Transverse colon (tissue), 4 donors: ENCODE data around the gene CDH22. TPM values are rescaled to one million over a fixed set of nuclear protein-coding genes. Genes with fewer than 3 reads are reported as not detected.

Source experiments
- total RNA-seq, 4 donors: library from RNA; depleted of rRNA; stranded (reverse); fragments of >200 nt; gene quantifications; one replicate each; pipeline ENCODE4 v1.1.0, GENCODE V29; 2016

CDH22 gene
- total RNA-seq, 4 donors from 2014 or later = not detected

Other genes starting within 250 kb of the CDH22 start
- 10 to 100 TPM; 18.3 to 97.3 (median 27.3) TPM for gene NCOA5, start 218.5 kb downstream of the CDH22 start, total RNA-seq
- 10 to 100 TPM in 1 of 4 donors, 1 to 10 TPM in 3; 2.5 to 11.6 (median 3.5) TPM for gene CD40, start 190.2 kb downstream of the CDH22 start, total RNA-seq
- 10 to 100 TPM; 13.5 to 30.0 (median 22.1) TPM for gene ELMO2, start 98.1 kb upstream of the CDH22 start, total RNA-seq
- 1 to 10 TPM; 1.9 to 7.1 (median 4.7) TPM for gene ZNF334, start 205.1 kb upstream of the CDH22 start, total RNA-seq
- not detected for gene OCSTAMP, start 242.2 kb upstream of the CDH22 start, total RNA-seq